Stimulated activated CD8-positive, alpha-beta memory T cell treated with anti-CD3 and anti-CD28 coated beads, Interleukin-4, amount 100 ng/mL, for 1 hour (primary cell): ENCODE measurements around the gene TK1.

ENCODE experiments used
- DNase-seq, 2 donors: peaks; one replicate each; pipeline ENCODE4 v3.0.0-alpha.2; 2020; ENCODE audit warnings: low read depth in 2 of 2, low spot score in 1 of 2

TK1 gene

GRCh38 chr17:78219396-78220150 lies 32.7 kb upstream of the TK1 start:
- no peak for DNase-seq

DNA sequence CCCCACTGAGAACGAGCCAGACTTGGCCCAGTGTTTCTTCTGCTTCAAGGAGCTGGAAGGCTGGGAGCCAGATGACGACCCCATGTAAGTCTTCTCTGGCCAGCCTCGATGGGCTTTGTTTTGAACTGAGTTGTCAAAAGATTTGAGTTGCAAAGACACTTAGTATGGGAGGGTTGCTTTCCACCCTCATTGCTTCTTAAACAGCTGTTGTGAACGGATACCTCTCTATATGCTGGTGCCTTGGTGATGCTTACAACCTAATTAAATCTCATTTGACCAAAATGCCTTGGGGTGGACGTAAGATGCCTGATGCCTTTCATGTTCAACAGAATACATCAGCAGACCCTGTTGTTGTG lies 27.8 kb upstream of the TK1 start:
- DNase-seq = no peak

GRCh38 chr17:78214016-78214705 lies 27.3 kb upstream of the TK1 start, which contains the start of gene BIRC5:
BIRC5 (plus strand) TSS chr17:78214253; CDS start chr17:78214317, 64 bp downstream.
- DNase-seq = peak; percentile 81 to 84

- no peak for DNase-seq
These were observed 24.2 kb upstream of the TK1 start for GRCh38 chr17:78211032-78211431.

- DNase-seq = no peak
These were observed 23.3 kb upstream of the TK1 start for GRCh38 chr17:78210111-78210510.

GRCh38 chr17:78208486-78208885 lies 21.6 kb upstream of the TK1 start:
- no peak for DNase-seq

DNA sequence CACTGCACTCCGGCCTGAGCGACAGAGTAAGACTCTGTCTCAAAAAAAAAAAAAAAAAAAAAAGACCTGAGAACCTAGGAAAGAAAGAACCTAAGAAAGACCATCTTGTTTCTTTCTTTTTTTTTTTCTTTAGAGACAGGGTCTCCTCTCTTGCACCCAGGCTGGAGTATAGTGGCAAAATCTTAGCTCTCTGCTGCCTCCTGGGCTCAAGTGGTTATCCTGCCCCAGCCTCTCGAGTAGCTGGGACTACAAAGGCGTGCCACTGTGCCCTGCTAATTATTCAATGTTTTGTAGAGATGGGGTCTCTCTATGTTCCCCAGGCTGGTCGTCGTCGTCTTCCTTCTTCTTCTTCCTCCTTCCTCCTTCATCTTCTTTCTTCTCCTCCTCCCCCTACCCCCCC lies 19.4 kb upstream of the TK1 start:
- no peak for DNase-seq

GRCh38 chr17:78205124-78205775 lies 18.4 kb upstream of the TK1 start:
- DNase-seq = no peak

GRCh38 chr17:78204387-78205123 lies 17.7 kb upstream of the TK1 start:
- no peak for DNase-seq

DNA sequence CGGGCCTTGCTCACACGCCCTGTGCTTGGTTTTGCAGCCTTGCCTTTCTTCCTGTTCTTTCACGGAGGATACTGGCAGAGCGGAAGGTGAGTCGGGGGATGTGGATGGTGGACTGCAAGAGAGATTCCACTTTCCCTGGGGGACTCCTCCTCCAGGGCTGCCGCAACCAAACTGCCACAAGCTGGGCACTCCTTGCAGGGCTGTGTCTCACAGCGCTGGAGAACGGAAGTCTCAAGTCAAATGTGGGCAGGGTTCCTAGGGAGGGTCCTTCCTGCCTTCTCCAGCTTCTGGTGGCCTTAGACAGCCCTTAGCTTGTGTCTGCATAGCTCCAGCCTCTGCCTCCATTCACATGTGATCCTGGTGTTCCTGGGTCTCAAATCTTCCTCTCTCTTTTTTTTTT lies 15.8 kb upstream of the TK1 start:
- DNase-seq = no peak

GRCh38 chr17:78200451-78200850 lies 13.6 kb upstream of the TK1 start:
- no peak for DNase-seq

GRCh38 chr17:78197147-78197832 lies 10.4 kb upstream of the TK1 start:
- no peak for DNase-seq

GRCh38 chr17:78196716-78197115 lies 9.9 kb upstream of the TK1 start:
- no peak for DNase-seq

GRCh38 chr17:78185981-78186691 lies 716 bp downstream of the TK1 start:
- no peak for DNase-seq

- no peak for DNase-seq
These were observed 2.0 kb downstream of the TK1 start for GRCh38 chr17:78184868-78185267.

DNA sequence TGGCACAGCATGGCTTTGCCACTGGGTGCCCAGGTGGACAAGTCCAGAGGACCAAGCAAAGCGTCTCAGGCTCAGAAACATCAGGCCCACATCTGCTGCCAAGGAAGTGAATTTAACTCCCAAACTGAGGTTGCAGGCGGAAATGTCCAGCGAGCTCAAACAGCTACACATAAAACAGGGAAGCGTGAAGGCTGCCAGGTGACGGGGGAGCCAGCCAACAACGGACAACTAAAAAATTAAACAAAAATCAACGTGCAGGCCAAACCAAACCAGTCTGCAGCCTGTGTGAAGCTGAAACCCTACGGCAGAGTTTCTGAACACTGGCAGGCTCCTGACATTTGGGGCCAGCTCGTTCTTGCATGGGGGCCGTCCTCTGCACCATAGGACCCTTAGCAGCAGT lies 2.5 kb downstream of the TK1 start:
- DNase-seq = no peak

DNA sequence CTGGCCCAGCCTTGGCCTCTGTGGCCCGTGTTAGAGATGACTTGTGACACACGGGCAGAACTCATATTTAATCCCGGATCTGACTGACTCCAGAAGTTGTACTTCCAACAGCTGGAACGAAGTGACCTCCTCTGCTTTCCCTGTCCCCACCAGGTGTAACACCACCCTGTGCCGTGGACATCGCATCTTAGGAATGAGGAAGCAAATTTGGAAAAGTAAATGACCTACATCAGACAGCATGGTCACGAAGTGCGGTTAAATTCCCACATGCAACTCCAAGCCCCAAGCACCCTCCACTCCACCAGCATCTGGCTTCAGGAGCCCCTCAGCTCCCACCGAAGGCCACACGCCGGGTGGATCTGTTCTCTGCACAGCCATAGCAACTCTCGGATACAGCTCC lies 2.9 kb downstream of the TK1 start:
- no peak for DNase-seq

DNA sequence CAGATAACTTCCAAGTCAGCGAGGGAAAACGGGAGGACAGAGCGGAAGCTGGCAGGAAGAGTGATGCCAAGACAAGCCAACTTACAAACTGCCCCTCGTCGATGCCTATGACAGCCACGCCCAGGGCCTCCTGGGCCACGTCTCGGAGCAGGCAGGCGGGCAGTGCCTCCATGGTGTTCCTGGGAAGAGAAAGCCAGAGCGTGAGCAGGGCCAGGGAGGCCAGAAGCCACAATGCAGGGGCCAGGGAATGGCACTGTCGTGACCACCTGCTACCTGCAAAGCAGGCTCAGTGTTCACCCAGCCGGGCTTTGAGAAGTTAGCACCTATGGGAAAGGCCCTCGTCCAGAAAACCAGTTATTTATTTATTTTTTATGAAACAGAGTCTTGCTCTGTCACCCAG lies 4.3 kb downstream of the TK1 start:
- DNase-seq = no peak

- DNase-seq = no peak
These were observed 6.3 kb downstream of the TK1 start for GRCh38 chr17:78180508-78180907.

DNA sequence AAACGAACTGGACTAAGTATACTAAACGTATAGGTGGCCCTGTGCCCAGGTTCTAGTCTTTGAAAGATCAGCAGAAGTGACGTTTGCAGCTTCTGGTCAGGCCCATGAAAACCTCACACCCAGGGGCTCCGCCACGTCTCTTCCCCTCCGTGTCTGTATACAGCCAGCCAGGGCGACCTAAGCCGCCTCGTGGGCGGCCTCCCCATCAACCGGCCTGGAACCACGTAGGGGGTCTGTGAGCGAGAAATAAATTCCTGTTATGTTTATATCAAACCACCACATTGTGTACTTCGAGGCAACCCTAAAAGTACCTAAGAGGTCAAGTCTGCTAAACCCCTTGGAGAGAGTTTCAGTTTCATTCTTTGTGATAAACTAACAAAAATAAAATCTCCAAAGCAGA lies 6.8 kb downstream of the TK1 start:
- no peak for DNase-seq
